Hippocampal formation (tissue), 2 donors: ENCODE data around the gene ASMTL.
"Not testable (repeated sequence)": the region's sequence is repeated elsewhere in the genome, so short reads cannot be mapped to it uniquely, and the experiment has no call there.

Experiments used
- DNase-seq, 2 donors: peaks; one replicate each; lab custom pipeline; 2025; lab: John Stamatoyannopoulos, UW

The ASMTL gene

DNA sequence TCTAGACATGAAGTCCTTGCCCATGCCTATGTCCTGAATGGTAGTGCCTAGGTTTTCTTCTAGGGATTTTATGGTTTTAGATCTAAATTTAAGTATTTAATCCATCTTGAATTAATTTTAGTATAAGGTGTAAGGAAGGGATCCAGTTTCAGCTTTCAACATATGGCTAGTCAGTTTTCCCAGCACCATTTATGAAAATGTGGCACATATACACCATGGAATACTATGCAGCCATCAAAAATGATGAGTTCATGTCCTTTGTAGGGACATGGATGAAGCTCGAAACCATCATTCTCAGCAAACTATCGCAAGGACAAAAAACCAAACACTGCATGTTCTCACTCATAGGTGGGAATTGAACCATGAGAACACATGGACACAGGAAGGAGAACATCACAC, 29.8 kb upstream of the ASMTL start:
- DNase-seq = not testable (repeated sequence)

DNA sequence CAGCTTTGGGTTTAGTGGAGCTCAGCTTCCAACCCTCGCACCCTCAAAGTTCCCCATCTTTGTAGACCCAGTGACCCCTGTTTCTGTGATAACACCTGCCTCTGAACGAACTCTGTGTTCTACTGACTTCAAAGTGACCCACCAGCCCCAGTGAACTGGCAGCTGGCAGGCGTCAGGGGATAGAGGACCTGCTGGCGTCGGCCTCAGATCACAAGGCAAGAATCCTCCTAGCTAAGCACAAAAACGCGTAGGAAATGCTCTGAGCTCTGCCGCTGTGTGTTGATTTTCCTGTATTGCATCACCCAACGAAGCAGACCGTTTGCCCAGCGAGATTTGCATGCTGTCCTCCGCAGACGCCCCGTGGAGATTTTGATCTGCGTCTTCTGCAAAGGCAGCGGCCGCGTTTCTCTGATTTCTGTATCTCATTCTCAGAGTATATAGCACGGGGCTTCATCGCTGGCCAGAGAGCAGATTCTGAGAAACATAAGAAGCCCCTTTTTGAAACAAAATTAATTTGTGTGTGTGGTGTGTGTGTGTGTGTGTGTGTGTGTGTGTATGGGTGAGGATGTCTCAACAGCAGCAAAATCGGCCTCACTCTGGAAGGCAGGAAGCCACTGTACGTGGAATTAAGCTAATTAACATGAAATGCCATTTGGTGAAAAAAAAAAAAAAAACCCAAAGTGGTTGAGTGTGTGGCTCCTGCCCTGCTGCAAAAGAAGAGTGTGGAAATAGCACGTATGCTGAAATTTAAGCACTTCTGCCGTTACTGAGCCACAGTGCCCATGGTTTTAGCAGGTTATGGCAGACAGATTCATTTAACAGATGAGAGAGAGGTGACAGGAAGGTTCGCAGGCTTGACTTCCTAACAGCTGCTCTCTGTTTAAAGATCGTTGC, 29.2 kb upstream of the ASMTL start:
- DNase-seq = no peak

GRCh38 chrX:1480082-1480785, 27.5 kb upstream of the ASMTL start:
- no peak for DNase-seq

DNA sequence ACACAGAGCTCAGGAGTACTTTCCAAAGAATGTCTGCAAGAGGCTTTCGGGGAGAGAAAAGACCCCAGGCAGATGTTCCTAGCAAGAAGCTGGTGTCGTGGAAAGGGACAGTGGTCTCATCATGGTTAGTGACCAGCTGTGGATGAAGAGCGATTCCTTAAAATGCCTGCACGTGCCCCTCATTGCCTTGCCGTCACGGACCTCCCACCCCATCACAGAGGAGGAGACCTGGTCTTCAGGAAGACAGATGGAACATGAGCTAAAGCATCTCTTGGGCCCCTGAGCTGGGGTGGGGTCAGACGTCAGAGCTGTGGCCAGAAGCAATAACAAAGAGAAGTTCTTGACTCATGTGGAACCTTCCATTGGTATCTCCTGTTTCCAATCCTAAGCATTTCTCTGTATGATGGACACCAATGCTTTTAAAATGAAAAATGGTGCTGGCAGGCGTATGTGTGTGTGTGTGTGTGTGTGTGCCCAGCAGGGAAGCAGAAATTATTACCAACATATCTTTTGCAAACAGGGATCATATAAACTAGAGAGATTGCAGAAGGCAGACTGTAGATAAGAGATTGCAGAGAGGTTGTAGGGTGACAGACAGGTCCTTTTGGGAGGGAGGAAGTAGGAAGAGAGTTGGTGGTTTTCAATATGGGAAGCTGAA, 25.2 kb upstream of the ASMTL start:
- DNase-seq = no peak

GRCh38 chrX:1477229-1477628, 24.5 kb upstream of the ASMTL start:
- DNase-seq = no peak

DNA sequence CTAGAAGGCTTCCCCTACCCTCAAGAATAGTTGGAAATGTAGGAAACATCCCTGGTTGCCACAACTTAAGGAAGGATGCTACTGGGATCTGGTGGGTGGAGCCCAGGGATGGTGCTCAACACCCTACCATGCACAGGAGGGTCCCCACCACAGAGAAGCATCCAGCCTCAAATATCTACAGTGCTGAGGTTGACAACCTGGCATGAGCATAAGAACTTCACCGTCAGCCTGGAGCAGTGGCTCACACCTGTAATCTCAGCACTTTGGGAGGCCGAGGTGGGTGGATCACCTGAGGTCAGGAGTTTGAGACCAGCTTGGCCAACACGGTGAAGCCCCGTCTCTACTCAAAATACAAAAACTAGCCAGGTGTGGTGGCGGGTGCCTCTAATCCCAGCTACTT, 24.0 kb upstream of the ASMTL start:
- no peak for DNase-seq

GRCh38 chrX:1475881-1476280, 23.2 kb upstream of the ASMTL start:
- DNase-seq = no peak

DNA sequence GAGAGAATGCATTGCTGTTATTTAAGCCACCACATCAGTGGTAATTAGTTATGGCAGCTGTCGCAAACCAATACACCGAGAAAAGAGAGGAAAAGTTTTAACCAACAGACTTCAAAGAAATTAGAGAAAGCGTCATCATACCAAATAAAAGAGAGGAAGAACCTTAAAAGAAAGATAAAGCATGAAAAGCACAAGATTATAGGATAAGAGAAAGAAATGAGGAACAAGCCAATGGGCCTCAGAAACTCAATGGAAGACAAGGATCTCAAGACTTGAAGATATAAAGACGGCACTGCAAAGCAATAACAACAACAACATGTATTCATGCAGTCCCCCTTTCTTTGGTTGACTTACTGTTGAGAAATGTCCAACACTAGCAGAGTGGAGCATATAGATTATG, 22.8 kb upstream of the ASMTL start:
- DNase-seq = no peak

DNA sequence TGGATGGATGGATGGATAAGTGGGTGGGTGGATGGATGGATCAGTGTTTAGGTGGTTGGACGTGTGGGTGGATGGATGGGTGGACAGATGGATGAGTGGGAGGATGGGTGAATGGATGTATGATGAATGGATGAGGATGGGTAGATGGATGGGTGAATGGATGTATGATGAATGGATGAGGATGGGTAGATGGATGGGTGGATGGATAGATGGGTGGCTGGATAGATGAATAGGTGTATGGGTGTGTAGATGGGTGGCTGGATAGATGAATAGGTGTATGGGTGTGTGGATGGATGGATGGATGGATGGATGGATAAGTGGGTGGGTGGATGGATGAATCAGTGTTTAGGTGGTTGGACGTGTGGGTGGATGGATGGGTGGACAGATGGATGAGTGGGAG, 21.9 kb upstream of the ASMTL start:
- DNase-seq = not testable (repeated sequence)

DNA sequence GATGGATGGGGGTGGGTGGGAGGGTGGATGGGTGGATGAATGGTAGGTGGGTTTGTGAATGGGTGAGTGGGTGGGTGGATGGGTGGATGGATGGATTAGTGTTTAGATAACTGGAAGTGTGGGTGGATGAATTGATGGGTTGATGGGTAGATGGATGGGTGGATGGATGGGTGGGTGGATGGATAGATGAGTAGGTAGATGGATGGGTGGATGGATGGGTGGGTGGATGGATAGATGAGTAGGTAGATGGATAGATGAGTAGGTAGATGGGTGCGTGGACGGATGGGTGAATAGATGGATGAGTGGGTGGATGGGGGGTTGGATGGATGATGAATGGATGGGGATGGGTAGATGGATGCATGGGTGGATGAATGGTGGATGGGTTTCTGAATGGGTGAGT, 20.3 kb upstream of the ASMTL start:
- DNase-seq = no peak

GRCh38 chrX:1468250-1468772, 15.6 kb upstream of the ASMTL start:
- no peak for DNase-seq

DNA sequence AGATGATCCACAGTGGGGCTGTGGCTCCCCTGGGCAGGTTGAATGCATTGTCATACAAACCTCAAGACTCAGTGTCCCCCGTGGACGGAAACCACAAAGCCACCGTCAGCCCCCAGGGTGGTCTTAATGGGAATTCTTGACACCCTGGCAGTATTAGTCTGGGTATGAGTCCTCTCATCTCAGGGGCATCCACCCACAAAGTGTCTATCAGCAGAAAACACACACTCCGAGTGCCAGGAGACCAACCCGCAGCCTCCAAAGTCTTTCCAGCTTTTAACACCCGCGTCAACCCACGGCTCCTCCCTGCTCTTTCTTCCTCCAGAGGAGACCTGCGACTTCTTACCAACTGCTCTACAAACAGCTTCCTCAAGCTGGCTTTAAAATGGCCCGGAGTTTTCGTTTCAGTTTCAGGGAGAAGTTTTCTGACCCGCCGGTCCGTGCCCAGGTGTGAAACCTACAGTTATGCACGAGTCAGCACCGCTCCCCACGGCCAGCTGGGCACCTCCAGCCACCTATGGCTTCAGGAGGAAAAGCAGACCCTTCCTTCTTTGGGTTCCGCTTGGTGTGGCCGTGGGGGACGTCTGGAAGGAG, 14.4 kb upstream of the ASMTL start:
- no peak for DNase-seq

GRCh38 chrX:1466232-1466661, 13.5 kb upstream of the ASMTL start:
- no peak for DNase-seq

GRCh38 chrX:1465286-1466231, 12.8 kb upstream of the ASMTL start:
- no peak for DNase-seq

DNA sequence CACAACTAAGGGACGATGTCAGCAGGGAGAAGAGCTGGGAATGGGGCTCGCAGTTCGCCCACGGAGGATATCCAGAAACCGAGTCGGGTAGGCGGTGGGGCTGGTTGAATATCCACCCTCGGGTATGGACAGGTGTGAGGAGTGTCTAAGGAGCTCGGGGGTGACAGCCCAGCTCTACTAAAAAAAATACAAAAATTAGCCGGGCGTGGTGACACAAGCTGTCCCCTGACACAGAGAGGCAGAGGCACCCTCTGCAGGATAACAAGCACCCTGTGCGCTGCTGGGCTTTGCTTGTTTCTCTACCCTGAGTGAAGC, 12.2 kb upstream of the ASMTL start:
- DNase-seq = no peak

DNA sequence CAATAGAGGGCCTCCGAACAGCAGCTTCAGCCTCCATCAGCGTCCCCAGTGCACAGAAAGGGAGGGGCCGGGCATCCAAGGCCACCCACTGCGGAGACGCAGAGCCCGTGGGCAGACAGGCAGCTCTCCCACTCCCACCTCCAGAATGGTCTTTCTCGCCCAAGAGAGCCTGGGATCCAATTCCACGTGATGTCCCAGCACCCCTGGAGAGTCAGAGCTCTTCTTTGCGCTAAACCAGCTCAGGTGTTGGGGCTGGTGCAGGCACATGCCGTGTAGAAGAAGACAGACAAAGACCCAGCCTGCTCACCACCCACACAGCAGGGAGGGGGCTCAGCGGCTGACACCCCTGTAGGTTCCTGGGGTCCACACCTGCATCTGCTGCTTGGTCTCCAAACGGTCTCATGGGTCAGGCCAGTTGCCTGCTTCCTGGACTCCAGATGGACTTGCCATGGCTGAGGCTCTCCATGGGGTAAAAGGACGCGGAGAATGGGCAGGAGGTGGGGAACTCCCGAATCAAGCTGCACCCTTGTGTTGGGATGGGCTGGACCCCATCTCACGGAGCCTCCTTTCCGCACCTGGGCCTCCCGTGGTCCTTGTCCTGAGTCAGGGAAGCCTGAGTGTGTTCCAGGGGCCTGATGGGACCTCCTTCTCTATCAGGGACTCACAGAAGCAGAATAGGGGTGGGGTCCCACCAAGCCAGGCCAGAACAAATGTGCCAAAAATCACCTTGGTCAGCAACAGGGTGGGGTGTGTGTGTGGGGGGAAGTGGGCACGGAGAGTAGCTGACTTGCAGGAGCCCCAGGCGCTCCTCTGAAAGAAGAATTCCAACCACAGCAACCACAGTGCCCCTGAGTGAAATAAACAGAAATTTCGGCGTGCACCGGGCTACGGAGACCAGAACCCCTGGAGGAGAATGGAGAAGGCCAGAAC, 11.6 kb upstream of the ASMTL start:
- DNase-seq = no peak

- no peak for DNase-seq
Measured at GRCh38 chrX:1463581-1463980, 10.9 kb upstream of the ASMTL start.

DNA sequence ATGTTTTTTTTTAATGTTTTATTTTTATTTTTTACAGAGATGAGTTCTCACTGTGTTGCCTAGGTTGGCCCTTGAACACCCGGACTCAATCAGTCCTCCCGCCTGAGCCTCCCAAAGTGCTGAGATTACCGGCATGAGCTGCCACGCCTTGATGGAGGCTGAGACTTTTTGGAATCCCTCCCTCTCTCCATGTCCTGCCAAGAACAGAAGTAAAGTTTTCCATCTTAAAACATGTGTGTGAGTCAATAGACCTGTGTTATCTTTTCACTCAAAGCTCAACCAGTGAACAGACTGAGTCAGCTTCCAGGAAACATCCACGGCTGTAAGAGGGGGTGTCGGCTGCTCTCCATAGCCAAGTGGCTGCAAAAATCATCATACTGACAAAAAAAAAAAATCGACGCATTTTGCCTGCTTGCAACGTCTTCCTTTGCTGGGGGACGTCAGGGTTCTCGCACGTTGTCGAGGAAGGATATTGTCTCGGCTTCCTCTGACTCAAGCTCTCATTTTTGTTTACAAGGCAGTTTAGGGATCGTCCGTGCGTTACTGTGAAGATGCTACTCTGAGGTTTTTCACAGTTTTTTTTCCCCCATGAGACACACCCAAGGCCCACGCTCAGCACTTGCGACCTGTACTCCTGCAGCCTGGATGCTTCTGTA, 10.0 kb upstream of the ASMTL start:
- DNase-seq = no peak

DNA sequence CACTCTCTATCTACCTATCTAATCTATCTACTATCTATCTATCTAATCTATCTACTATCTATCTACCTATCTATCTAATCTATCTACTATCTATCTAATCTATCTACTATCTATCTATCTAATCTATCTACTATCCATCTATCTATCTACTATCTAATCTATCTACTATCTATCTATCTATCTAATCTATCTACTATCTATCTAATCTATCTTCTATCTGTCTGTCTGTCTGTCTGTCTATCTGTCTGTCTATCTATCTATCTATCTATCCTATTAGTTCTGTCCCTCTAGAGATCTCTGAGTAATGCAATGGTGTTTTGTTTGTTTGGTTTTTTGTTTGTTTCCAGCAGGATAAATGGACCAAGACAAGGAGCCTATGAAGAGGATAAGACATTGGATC, 9.4 kb upstream of the ASMTL start:
- no peak for DNase-seq

DNA sequence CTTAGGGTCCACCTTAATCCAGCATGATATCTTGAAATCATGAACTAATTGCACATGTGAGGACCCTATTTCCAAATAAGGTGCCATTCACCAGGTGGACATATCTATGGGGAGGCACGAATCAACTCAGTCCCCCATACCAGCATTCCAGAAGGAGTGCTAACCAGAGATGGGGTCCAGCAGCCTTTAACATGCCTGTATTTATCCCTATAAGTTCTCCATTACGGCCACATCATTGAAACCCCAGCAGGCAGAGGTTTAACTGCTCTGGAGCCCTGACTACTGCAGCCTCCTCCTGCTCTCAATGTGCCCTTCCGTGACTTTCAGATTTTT, 3.2 kb upstream of the ASMTL start:
- no peak for DNase-seq
